DND-41 (cell line): Measurements from ENCODE around the gene LIN7B.

ENCODE experiments used
- ATAC-seq: fragments of 200-7000 bp; cut with Tn5 transposase; 3 replicates; pipeline ENCODE4 v1.9.1; 2021; ENCODE audit warnings: low read depth; ENCODE audit not compliant: insufficient read depth
- DNase-seq: peaks from one replicate; pipeline ENCODE4 v3.0.0-alpha.2; 2020
- H2AFZ ChIP-seq: 2 replicates; pipeline ENCODE4 v1.6.0; 2012; ENCODE audit warnings: low read depth, low read length
- H3K27ac ChIP-seq: 2 replicates; pipeline ENCODE4 v1.5.1; 2012; ENCODE audit warnings: low read length, inconsistent platforms
- H3K27me3 ChIP-seq: fragments of 200-600 bp; sonication (generic); 2 replicates; pipeline ENCODE4 v1.6.0; 2012; ENCODE audit warnings: low read length, mild to moderate bottlenecking, inconsistent platforms; ENCODE audit not compliant: insufficient read depth, poor library complexity
- H3K36me3 ChIP-seq: 2 replicates; pipeline ENCODE4 v1.5.1; 2012; ENCODE audit warnings: low read length, inconsistent platforms; ENCODE audit not compliant: insufficient read depth
- H3K4me1 ChIP-seq: 2 replicates; pipeline ENCODE4 v1.5.1; 2012; ENCODE audit warnings: mild to moderate bottlenecking, low read length; ENCODE audit not compliant: insufficient read depth
- H3K4me2 ChIP-seq: 2 replicates; pipeline ENCODE4 v1.6.0; 2012; ENCODE audit warnings: mild to moderate bottlenecking, moderate library complexity, low read length, inconsistent platforms; ENCODE audit not compliant: insufficient read depth
- H3K4me3 ChIP-seq, 2 experiments: fragments of 200-600 bp in 1 of 2; shearing (Covaris generic) in 1 of 2; 2 replicates each; pipeline ENCODE4 v1.5.1; 2012 to 2016; ENCODE audit warnings: inconsistent platforms in 2 of 2, low read length in 2 of 2, mild to moderate bottlenecking in 2 of 2, low read depth in 1 of 2, moderate library complexity in 1 of 2
- H3K79me2 ChIP-seq: 2 replicates; pipeline ENCODE4 v1.6.0; 2012; ENCODE audit warnings: low read length, inconsistent platforms; ENCODE audit not compliant: insufficient read depth
- H3K9ac ChIP-seq: 2 replicates; pipeline ENCODE4 v1.6.0; 2012; ENCODE audit warnings: low read depth, mild to moderate bottlenecking, inconsistent platforms, low read length, moderate library complexity
- H3K9me3 ChIP-seq: 2 replicates; pipeline ENCODE4 v1.5.1; 2012; ENCODE audit warnings: low read length, moderate library complexity, mild to moderate bottlenecking, inconsistent platforms; ENCODE audit not compliant: insufficient read depth, severe bottlenecking
- H4K20me1 ChIP-seq: 2 replicates; pipeline ENCODE4 v1.6.0; 2012; ENCODE audit warnings: low read length; ENCODE audit not compliant: insufficient read depth
- CTCF ChIP-seq: IDR thresholded peaks from 2 replicates; pipeline ENCODE4 v1.5.1; 2012; ENCODE audit warnings: borderline replicate concordance, low read length, moderate library complexity, mild to moderate bottlenecking; ENCODE audit not compliant: poor library complexity, severe bottlenecking; ENCODE audit errors: extremely low read depth
- EZH2 ChIP-seq: IDR thresholded peaks from 3 replicates; pipeline ENCODE4 v1.6.1; 2012; ENCODE audit warnings: borderline replicate concordance, low read depth, mild to moderate bottlenecking, moderate library complexity, low read length, inconsistent platforms; ENCODE audit not compliant: severe bottlenecking

LIN7B gene

GRCh38 chr19:49129238-49129583, 15.0 kb downstream of the LIN7B start:
- H2AFZ ChIP-seq, result no peak overlapping the region
- H3K4me2 ChIP-seq, result peak overlapping the region; percentile 96
- H4K20me1 ChIP-seq, result 0 out of 2 replicates have a peak, but pooled peaks cover under 1% of the 10 kb centered on the region
- ATAC-seq (no peak), DNase-seq (no peak)
- peak overlapping the region; percentile 47; the same call in 1 of the 2 replicates for H3K9ac ChIP-seq
- H3K79me2 ChIP-seq, result peaks cover 10% of the 10 kb centered on the region
- H3K9me3 ChIP-seq, result no peaks in the 10 kb centered on the region
- peaks cover 22% of the 10 kb centered on the region for H3K36me3 ChIP-seq
- H3K27ac ChIP-seq, result peak overlapping the region; percentile 89
- no peak for TF ChIP-seq EZH2
- TF ChIP-seq CTCF, result no peak
- H3K27me3 ChIP-seq, result no peaks in the 10 kb centered on the region
- H3K4me1 ChIP-seq, result peaks cover 22% of the 10 kb centered on the region
- peak overlapping the region in 1 of 2 experiments; percentile 80; a peak in 2 of 4 replicates for H3K4me3 ChIP-seq

- no peak overlapping the region for H3K9ac ChIP-seq
- TF ChIP-seq CTCF (no peak), EZH2 (no peak)
- H3K9me3 ChIP-seq, result no peaks in the 10 kb centered on the region
- no peak overlapping the region for H3K4me3 ChIP-seq
- peaks cover 22% of the 10 kb centered on the region for H3K4me1 ChIP-seq
- peaks cover 10% of the 10 kb centered on the region for H3K79me2 ChIP-seq
- peaks cover 33% of the 10 kb centered on the region for H3K36me3 ChIP-seq
- H3K27ac ChIP-seq, result no peak overlapping the region
- ATAC-seq (no peak), DNase-seq (no peak)
- no peaks in the 10 kb centered on the region for H3K27me3 ChIP-seq
- H3K4me2 ChIP-seq, result no peak overlapping the region
- no peak overlapping the region for H2AFZ ChIP-seq
- peaks cover 3% of the 10 kb centered on the region; the same call in 1 of the 2 replicates for H4K20me1 ChIP-seq
These were observed 16.2 kb downstream of the LIN7B start for GRCh38 chr19:49130325-49130724.

- Histone ChIP-seq H3K79me2 (peaks cover 10% of the 10 kb centered on the region), H3K4me3 (no peak overlapping the region), H3K27ac (no peak overlapping the region), H3K9me3 (no peaks in the 10 kb centered on the region), H3K9ac (no peak overlapping the region), H3K27me3 (no peaks in the 10 kb centered on the region), H3K4me2 (no peak overlapping the region), H4K20me1 (peaks cover 3% of the 10 kb centered on the region; the same call in 1 of the 2 replicates), H3K36me3 (peaks cover 49% of the 10 kb centered on the region), H3K4me1 (peaks cover 16% of the 10 kb centered on the region), H2AFZ (no peak overlapping the region)
- DNase-seq, result no peak
- TF ChIP-seq EZH2, result no peak
- no peak for TF ChIP-seq CTCF
- no peak for ATAC-seq
These were observed 18.9 kb downstream of the LIN7B start for GRCh38 chr19:49132974-49133609.
